BLaER1 treated with 17β-estradiol and CSF1 and Interleukin-3, amounts not matched to agents 10 nM and 100 nM (cell line): ENCODE data around the gene CFAP70.

ENCODE experiments used
- H3K27ac ChIP-seq, 11 experiments: shearing (Covaris generic); formaldehyde crosslinking; 2 replicates each; pipeline ENCODE4 v1.8.1; 2022
- H3K27me3 ChIP-seq, 11 experiments: shearing (Covaris generic); formaldehyde crosslinking; 2 replicates each; pipeline ENCODE4 v1.8.1; 2022
- H3K36me3 ChIP-seq, 11 experiments: shearing (Covaris generic); formaldehyde crosslinking; 2 replicates each; pipeline ENCODE4 v1.8.1; 2022
- H3K4me1 ChIP-seq, 10 experiments: shearing (Covaris generic); formaldehyde crosslinking; 2 replicates each; pipeline ENCODE4 v1.8.1; 2022
- H3K4me2 ChIP-seq, 11 experiments: shearing (Covaris generic); formaldehyde crosslinking; 2 replicates each; pipeline ENCODE4 v1.8.1; 2022
- H3K4me3 ChIP-seq, 10 experiments: shearing (Covaris generic); formaldehyde crosslinking; 2 replicates each; pipeline ENCODE4 v1.8.1; 2022
- H3K9ac ChIP-seq, 11 experiments: shearing (Covaris generic); formaldehyde crosslinking; 2 replicates each; pipeline ENCODE4 v1.8.1; 2022
- H3K9me3 ChIP-seq, 11 experiments: shearing (Covaris generic); formaldehyde crosslinking; replicated peaks in 1 of 11; 2 replicates each; pipeline ENCODE4 v1.8.1; 2022
- H4K20me1 ChIP-seq, 11 experiments: shearing (Covaris generic); formaldehyde crosslinking; 2 replicates each; pipeline ENCODE4 v1.8.1; 2022
- Cebpa-rat ChIP-seq, 11 experiments: shearing (Covaris generic); IDR thresholded peaks; 2 replicates each; pipeline ENCODE4 v1.8.1; 2022

The CFAP70 gene

GRCh38 chr10:73358331-73359279 is at the start of gene CFAP70:
Gene CFAP70, minus strand, starts transcription at chr10:73358864. Its CDS starts 4,068 bp downstream, at chr10:73354796.
- Histone ChIP-seq H3K4me3 (no peak within 1 kb of the TSS), H3K36me3 (peaks cover 0 to 48% (median 12%) of the 10 kb centered on the region in 11 experiments; a peak in 15 of 22 replicates), H4K20me1 (no peaks in the 10 kb centered on the region), H3K27ac (no peak within 1 kb of the TSS), H3K9me3 (peaks cover 0 to 6% (median 0%) of the 10 kb centered on the region in 11 experiments; a peak in 2 of 22 replicates), H3K27me3 (peaks cover 0 to 19% (median 7%) of the 10 kb centered on the region in 11 experiments; a peak in 11 of 22 replicates), H3K9ac (no peak within 1 kb of the TSS), H3K4me2 (0 out of 22 replicates have a peak within 1 kb of the TSS, but pooled peaks of 1 of the 11 experiments have one; percentile 1), H3K4me1 (peaks cover 0 to 11% (median 0%) of the 10 kb centered on the region in 10 experiments; a peak in 5 of 20 replicates)
- no peak for TF ChIP-seq Cebpa-rat (IDR thresholded peaks at IDR 0.05)

DNA sequence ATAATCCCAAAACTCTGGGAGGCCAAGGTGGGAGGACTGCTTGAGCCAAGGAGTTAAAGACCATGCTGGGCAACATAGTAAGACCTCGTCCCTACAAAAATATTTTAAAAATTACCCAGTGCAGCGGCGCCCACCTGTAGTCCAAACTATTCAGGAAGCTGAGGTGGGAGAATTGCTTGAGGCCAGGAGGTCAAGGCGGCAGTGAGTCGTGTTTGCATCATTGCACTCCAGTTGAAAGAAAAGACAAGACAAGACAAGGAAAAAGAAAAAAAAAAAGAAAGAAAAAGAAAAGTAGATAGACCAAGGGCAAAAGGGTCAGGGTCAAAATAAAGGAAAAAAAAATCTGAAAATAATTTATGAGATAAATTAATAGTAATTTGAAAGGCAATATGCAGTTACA is 49.4 kb upstream of the CFAP70 start:
- Histone ChIP-seq H3K27me3 (no peaks in the 10 kb centered on the region), H4K20me1 (peaks cover 45 to 99% (median 85%) of the 10 kb centered on the region in 11 experiments), H3K27ac (no peak overlapping the region), H3K9ac (no peak overlapping the region), H3K4me1 (peaks cover 7 to 41% (median 15%) of the 10 kb centered on the region in 10 experiments), H3K36me3 (peaks cover 12 to 50% (median 30%) of the 10 kb centered on the region in 11 experiments; a peak in 20 of 22 replicates), H3K4me2 (no peak overlapping the region), H3K9me3 (0 out of 22 replicates have a peak, but pooled peaks cover 0 to 3% (median 0%) of the 10 kb centered on the region in 11 experiments), H3K4me3 (no peak overlapping the region)
- no peak for TF ChIP-seq Cebpa-rat (IDR thresholded peaks at IDR 0.05)

- no peak overlapping the region for H3K9ac ChIP-seq
- H3K9me3 ChIP-seq, result 0 out of 22 replicates have a peak, but pooled peaks cover 0 to 3% (median 0%) of the 10 kb centered on the region in 11 experiments
- no peak overlapping the region for H3K27ac ChIP-seq
- peaks cover 45 to 99% (median 91%) of the 10 kb centered on the region in 11 experiments for H4K20me1 ChIP-seq
- H3K36me3 ChIP-seq, result peaks cover 12 to 52% (median 32%) of the 10 kb centered on the region in 11 experiments; a peak in 20 of 22 replicates
- peaks cover 2 to 35% (median 9%) of the 10 kb centered on the region in 10 experiments for H3K4me1 ChIP-seq
- no peak overlapping the region for H3K4me2 ChIP-seq
- no peak for TF ChIP-seq Cebpa-rat (IDR thresholded peaks at IDR 0.05)
- H3K27me3 ChIP-seq, result no peaks in the 10 kb centered on the region
- H3K4me3 ChIP-seq, result no peak overlapping the region
Observed at GRCh38 chr10:73407495-73407894, 48.8 kb upstream of the CFAP70 start.

- no peaks in the 10 kb centered on the region for H3K27me3 ChIP-seq
- H3K27ac ChIP-seq, result no peak overlapping the region
- no peak overlapping the region for H3K9ac ChIP-seq
- H3K36me3 ChIP-seq, result peaks cover 12 to 52% (median 36%) of the 10 kb centered on the region in 11 experiments; a peak in 20 of 22 replicates
- peaks cover 0 to 29% (median 2%) of the 10 kb centered on the region in 10 experiments; a peak in 14 of 20 replicates for H3K4me1 ChIP-seq
- no peak overlapping the region for H3K4me3 ChIP-seq
- 0 out of 22 replicates have a peak, but pooled peaks cover 0 to 3% (median 0%) of the 10 kb centered on the region in 11 experiments for H3K9me3 ChIP-seq
- no peak overlapping the region for H3K4me2 ChIP-seq
- H4K20me1 ChIP-seq, result peaks cover 45 to 99% (median 97%) of the 10 kb centered on the region in 11 experiments
- no peak for TF ChIP-seq Cebpa-rat (IDR thresholded peaks at IDR 0.05)
Observed at GRCh38 chr10:73406846-73407245, 48.2 kb upstream of the CFAP70 start.

GRCh38 chr10:73405556-73405955 is 46.9 kb upstream of the CFAP70 start:
- Histone ChIP-seq H3K36me3 (peaks cover 16 to 52% (median 26%) of the 10 kb centered on the region in 11 experiments; a peak in 20 of 22 replicates), H3K4me1 (peaks cover 0 to 20% (median 0%) of the 10 kb centered on the region in 10 experiments; a peak in 7 of 20 replicates), H3K9me3 (no peaks in the 10 kb centered on the region), H3K4me2 (no peak overlapping the region), H3K4me3 (no peak overlapping the region), H4K20me1 (peaks cover 50 to 100% (median 99%) of the 10 kb centered on the region in 11 experiments), H3K9ac (no peak overlapping the region), H3K27me3 (no peaks in the 10 kb centered on the region), H3K27ac (no peak overlapping the region)
- no peak for TF ChIP-seq Cebpa-rat (IDR thresholded peaks at IDR 0.05)

GRCh38 chr10:73404690-73405089 is 46.0 kb upstream of the CFAP70 start:
- peaks cover 17 to 57% (median 31%) of the 10 kb centered on the region in 11 experiments; a peak in 21 of 22 replicates for H3K36me3 ChIP-seq
- no peak overlapping the region for H3K27ac ChIP-seq
- H3K9me3 ChIP-seq, result no peaks in the 10 kb centered on the region
- no peak overlapping the region for H3K4me3 ChIP-seq
- H3K4me2 ChIP-seq, result no peak overlapping the region
- H3K4me1 ChIP-seq, result peaks cover 0 to 13% (median 0%) of the 10 kb centered on the region in 10 experiments; a peak in 8 of 20 replicates
- H3K27me3 ChIP-seq, result no peaks in the 10 kb centered on the region
- peaks cover 54 to 100% (median 99%) of the 10 kb centered on the region in 11 experiments for H4K20me1 ChIP-seq
- no peak for TF ChIP-seq Cebpa-rat (IDR thresholded peaks at IDR 0.05)
- no peak overlapping the region for H3K9ac ChIP-seq

DNA sequence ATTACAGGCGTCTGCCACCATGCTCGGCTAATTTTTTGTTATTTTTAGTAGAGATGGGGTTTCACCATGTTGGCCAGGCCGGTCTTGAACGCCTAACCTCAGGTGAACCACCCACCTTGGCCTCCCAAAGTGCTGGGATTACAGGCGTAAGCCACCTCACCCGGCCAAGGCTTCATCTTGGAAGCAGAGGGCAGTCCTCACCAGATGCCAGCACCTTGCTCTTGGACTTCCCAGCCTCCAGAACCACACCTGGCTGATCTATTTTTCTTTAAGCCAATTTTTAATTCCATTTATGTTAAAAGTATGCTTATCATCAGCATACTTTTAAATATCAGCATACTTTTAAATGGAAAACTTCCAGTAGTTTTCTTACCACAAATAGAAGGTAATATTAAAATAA is 43.0 kb upstream of the CFAP70 start:
- Histone ChIP-seq H3K4me1 (no peaks in the 10 kb centered on the region; a peak in 2 of 20 replicates), H3K9ac (no peak overlapping the region), H4K20me1 (peaks cover 33 to 95% (median 87%) of the 10 kb centered on the region in 11 experiments; a peak in 20 of 22 replicates), H3K27ac (no peak overlapping the region), H3K9me3 (no peaks in the 10 kb centered on the region), H3K4me3 (no peak overlapping the region), H3K4me2 (no peak overlapping the region), H3K27me3 (no peaks in the 10 kb centered on the region), H3K36me3 (peaks cover 32 to 71% (median 46%) of the 10 kb centered on the region in 11 experiments)
- no peak for TF ChIP-seq Cebpa-rat (IDR thresholded peaks at IDR 0.05)

- no peak for TF ChIP-seq Cebpa-rat (IDR thresholded peaks at IDR 0.05)
Observed at GRCh38 chr10:73399063-73399462, 40.4 kb upstream of the CFAP70 start.

More at GRCh38 chr10:73399063-73399462, 40.4 kb upstream of the CFAP70 start:
- Histone ChIP-seq H3K4me2 (no peak overlapping the region), H3K4me3 (no peak overlapping the region), H3K9ac (no peak overlapping the region), H4K20me1 (peaks cover 19 to 77% (median 61%) of the 10 kb centered on the region in 11 experiments; a peak in 20 of 22 replicates), H3K27ac (no peak overlapping the region), H3K36me3 (peaks cover 53 to 85% (median 64%) of the 10 kb centered on the region in 11 experiments), H3K9me3 (peaks cover 0 to 13% (median 0%) of the 10 kb centered on the region in 11 experiments; a peak in 8 of 22 replicates), H3K27me3 (no peaks in the 10 kb centered on the region), H3K4me1 (no peaks in the 10 kb centered on the region; a peak in 1 of 20 replicates)
